ENCODE data around the gene DMC1.

DMC1 gene

GRCh38 chr22:38489142-38489541 is 80.8 kb downstream of the DMC1 start:
- peaks cover 7% of the 10 kb centered on the region for H3K9me3 ChIP-seq
- no peak for TF ChIP-seq CTCF (IDR thresholded peaks at IDR 0.05)
- H3K4me1 ChIP-seq (ENCODE audit: control insufficient read depth in 1 of 2, insufficient read depth in 1 of 2, low read depth in 1 of 2, low read length in 1 of 2) = peaks cover 0 to 4% of the 10 kb centered on the region in 2 experiments
- H3K4me3 ChIP-seq (ENCODE audit: low read depth in 1 of 2, low read length in 1 of 2) = no peak overlapping the region
- peaks cover 100% of the 10 kb centered on the region for H3K36me3 ChIP-seq
- no peaks in the 10 kb centered on the region for H3K27me3 ChIP-seq
- no peak overlapping the region for H3K27ac ChIP-seq

GRCh38 chr22:38487946-38488345 is 82.0 kb downstream of the DMC1 start:
- Histone ChIP-seq H3K27me3 (no peaks in the 10 kb centered on the region), H3K9me3 (no peaks in the 10 kb centered on the region), H3K4me3 (ENCODE audit: low read depth in 1 of 2, low read length in 1 of 2) (no peak overlapping the region), H3K36me3 (peaks cover 100% of the 10 kb centered on the region), H3K27ac (no peak overlapping the region), H3K4me1 (ENCODE audit: control insufficient read depth in 1 of 2, insufficient read depth in 1 of 2, low read depth in 1 of 2, low read length in 1 of 2) (peaks cover 0 to 4% of the 10 kb centered on the region in 2 experiments)
- TF ChIP-seq CTCF (IDR thresholded peaks at IDR 0.05) = no peak

GRCh38 chr22:38485783-38486182 is 84.2 kb downstream of the DMC1 start:
- TF ChIP-seq CTCF (IDR thresholded peaks at IDR 0.05) = no peak
- Histone ChIP-seq H3K9me3 (no peaks in the 10 kb centered on the region), H3K36me3 (peaks cover 100% of the 10 kb centered on the region), H3K4me3 (ENCODE audit: low read depth in 1 of 2, low read length in 1 of 2) (no peak overlapping the region), H3K27ac (peak overlapping the region; percentile 6), H3K4me1 (ENCODE audit: control insufficient read depth in 1 of 2, insufficient read depth in 1 of 2, low read depth in 1 of 2, low read length in 1 of 2) (peaks cover 0 to 4% of the 10 kb centered on the region in 2 experiments), H3K27me3 (no peaks in the 10 kb centered on the region)

GRCh38 chr22:38484244-38484643 is 85.7 kb downstream of the DMC1 start:
- Histone ChIP-seq H3K27me3 (no peaks in the 10 kb centered on the region), H3K4me3 (ENCODE audit: low read depth in 1 of 2, low read length in 1 of 2) (no peak overlapping the region), H3K27ac (peak overlapping the region; percentile 26), H3K36me3 (peaks cover 100% of the 10 kb centered on the region), H3K4me1 (ENCODE audit: control insufficient read depth in 1 of 2, insufficient read depth in 1 of 2, low read depth in 1 of 2, low read length in 1 of 2) (no peaks in the 10 kb centered on the region), H3K9me3 (no peaks in the 10 kb centered on the region)
- TF ChIP-seq CTCF (IDR thresholded peaks at IDR 0.05) = no peak

- Histone ChIP-seq H3K36me3 (peaks cover 92% of the 10 kb centered on the region), H3K9me3 (no peaks in the 10 kb centered on the region), H3K27me3 (no peaks in the 10 kb centered on the region), H3K27ac (peak overlapping the region; percentile 12), H3K4me1 (ENCODE audit: control insufficient read depth in 1 of 2, insufficient read depth in 1 of 2, low read depth in 1 of 2, low read length in 1 of 2) (no peaks in the 10 kb centered on the region), H3K4me3 (ENCODE audit: low read depth in 1 of 2, low read length in 1 of 2) (no peak overlapping the region)
- no peak for TF ChIP-seq CTCF (IDR thresholded peaks at IDR 0.05)
Observed at GRCh38 chr22:38482662-38483308, 87.2 kb downstream of the DMC1 start.

All from neutrophil (primary cell).